Right renal cortex interstitium (tissue), 3 donors: ENCODE measurements around the gene SPRYD7. TPM values are rescaled to one million over a fixed set of nuclear protein-coding genes. Genes with fewer than 3 reads are reported as not detected.
"Not testable (repeated sequence)": the region's sequence is repeated elsewhere in the genome, so short reads cannot be mapped to it uniquely, and the experiment has no call there.

Experiments used
- DNase-seq, 3 donors: peaks; one replicate each; pipeline ENCODE4 v3.0.0-alpha.2; 2013; ENCODE audit warnings: low read depth in 3 of 3, low spot score in 2 of 3
- polyA plus RNA-seq, 3 donors: library from polyadenylated mRNA; unstranded; fragments of 120-200 nt; gene quantifications; one replicate each; pipeline ENCODE4 v1.2.1, GENCODE V29; 2013; ENCODE audit not compliant: insufficient read length in 3 of 3

Gene SPRYD7
- polyA plus RNA-seq, 3 donors = 11.0 to 13.6 (median 13.4) TPM

DNA sequence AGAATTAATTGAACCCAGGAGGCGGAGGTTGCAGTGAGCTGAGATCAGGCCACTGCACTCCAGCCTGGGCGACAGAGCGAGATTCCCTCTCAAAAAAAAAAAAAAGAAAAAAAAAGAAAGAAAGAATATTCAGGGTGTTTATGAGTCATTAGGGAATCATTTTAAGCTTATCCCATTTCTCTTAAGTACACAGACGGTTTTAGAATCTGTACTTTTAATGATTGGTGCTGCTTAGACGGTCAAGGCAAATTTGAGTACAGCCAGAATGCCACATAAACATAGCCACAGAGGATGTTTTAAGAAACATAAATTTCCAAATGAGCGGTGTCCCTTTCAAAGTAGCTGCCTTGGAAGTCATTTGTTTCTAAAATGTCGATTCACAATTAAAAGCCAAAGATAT is 2.6 kb downstream of the SPRYD7 start:
- no peak for DNase-seq

DNA sequence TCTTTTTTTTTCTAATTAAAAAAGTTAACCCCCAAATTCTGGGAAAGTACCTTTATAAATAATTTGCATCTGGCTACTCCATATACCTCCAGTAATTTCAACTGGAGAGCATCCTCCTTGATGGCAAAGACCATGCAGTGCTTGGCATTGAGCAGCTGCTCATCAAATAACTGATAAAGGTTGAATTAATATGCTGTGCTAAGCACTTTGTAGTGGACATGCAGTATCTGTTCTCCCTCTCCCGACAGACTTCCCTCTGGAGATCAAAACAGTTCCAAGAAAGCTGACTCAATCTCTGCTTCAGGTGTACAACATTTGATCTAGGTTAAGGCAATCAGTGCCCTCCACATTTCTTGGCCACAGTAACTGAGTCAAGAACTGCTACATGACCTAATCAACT is 3.3 kb downstream of the SPRYD7 start:
- no peak for DNase-seq

DNA sequence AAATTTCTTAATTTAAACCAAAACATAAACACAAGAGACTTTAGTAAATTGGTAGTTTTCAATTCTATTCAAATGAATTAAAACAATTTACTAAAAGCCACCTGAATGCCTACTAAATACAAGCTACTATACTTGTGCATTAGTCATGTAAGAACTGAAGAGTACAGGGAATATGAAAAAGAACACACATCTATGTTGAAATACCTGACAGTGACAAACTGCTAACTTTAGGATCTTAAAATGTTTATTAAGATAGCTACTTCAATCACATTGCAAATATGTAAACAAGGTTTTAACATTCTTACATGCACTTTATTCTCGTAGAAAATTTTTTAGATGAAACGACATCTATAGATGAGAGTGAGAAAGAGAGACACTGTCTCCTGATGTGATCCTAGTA is 4.1 kb downstream of the SPRYD7 start:
- DNase-seq = no peak

- DNase-seq = no peak
These were observed 8.4 kb downstream of the SPRYD7 start for GRCh38 chr13:49927755-49928154.

GRCh38 chr13:49925881-49926418 is 10.2 kb downstream of the SPRYD7 start:
- no peak for DNase-seq

GRCh38 chr13:49922301-49922700 is 13.8 kb downstream of the SPRYD7 start:
- DNase-seq = no peak

GRCh38 chr13:49920969-49921368 is 15.2 kb downstream of the SPRYD7 start:
- not testable (repeated sequence) for DNase-seq

GRCh38 chr13:49918106-49918505 is 18.0 kb downstream of the SPRYD7 start:
- not testable (repeated sequence) for DNase-seq

DNA sequence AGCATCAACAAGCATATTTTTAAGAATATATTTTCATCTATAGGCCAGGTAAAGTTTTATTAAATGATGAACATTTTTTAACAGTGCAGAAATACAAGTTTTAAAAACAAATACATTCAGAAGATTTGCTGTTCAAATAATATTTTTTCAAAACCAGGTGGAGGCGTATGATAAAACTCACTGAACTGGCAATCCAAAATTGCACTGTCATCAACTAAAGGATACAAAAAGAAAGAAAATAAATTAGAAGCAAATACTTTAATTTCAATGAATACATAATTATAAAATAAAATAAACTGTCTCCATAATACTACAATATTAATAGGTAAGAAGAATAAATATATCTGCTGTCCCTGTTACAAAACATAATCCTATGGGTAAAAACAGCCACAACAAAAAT is 21.2 kb downstream of the SPRYD7 start:
- no peak for DNase-seq

DNA sequence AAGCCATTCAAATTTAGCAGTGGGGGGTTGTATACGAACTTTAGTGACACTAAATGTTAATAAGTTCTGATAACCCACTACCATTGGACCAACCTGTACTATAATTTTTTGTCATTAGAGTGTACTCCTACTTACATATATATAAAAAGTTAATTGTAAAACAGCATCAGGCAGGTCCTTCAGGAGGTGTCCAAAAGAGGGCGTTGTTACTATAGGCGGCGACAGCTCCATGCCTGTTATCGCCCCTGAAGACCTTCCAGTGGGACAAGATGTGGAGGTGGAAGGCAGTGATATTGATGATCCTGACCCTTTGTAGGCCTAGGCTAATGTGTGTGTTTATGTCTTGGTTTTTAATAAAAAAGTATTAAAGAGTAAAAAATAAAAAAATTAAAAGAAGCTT is 27.5 kb downstream of the SPRYD7 start:
- DNase-seq = no peak

DNA sequence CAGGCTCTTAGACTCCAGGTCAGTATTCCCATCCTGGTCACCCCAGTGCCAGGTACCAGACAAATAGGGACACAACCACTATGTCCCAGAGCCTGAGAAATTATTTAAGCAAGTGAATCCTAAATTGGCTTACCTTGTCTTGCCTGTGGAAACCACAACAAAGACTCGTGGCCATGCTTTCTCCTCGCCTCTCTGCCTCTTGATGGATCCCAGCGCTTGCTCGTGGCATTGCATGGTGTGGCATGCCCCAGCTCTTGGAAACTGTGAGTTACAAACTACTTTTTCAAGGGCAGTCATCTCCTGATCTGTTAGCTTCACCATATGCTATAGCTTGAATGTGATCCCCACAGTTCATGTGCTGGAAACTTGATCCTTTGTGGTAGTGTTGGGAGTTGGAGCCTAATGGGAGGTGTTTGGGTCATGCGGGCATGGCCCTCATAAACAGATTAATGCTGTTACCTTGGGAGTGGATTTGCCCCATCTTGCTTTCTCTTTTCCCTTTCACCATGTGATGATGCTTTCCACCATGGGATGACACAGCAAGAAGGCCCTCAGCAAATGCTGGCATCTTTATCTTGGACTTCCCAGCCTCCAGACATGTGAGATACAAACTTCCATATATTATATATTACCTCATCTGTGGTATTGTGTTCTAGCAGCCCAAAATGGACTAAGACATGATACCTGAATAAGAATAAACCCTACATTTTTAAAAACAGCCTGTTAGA is 31.2 kb downstream of the SPRYD7 start:
- DNase-seq = no peak

GRCh38 chr13:49898792-49899191 is 37.3 kb downstream of the SPRYD7 start:
- DNase-seq = no peak

- DNase-seq = no peak
These were observed 38.4 kb downstream of the SPRYD7 start for GRCh38 chr13:49897713-49898112.

DNA sequence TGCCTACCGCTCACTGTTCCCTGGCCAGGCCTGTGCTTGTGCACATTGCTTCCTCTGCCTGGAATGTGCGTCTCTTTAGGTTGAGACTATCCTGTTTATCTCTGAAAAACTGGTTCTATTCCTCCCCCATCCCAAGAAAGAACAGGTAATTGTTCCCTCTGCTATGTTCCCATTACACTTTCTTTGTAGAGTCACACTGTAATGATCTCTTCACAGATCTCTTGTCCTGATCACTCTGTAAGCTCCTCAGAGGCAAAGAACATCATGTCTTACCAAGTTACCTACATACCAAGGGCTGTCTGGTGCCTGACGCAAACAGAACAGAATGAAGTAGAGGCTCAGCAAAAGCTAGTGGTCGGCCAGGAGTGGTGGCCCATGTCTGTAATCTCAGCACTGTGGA is 40.3 kb downstream of the SPRYD7 start:
- no peak for DNase-seq

GRCh38 chr13:49893591-49893990 is 42.5 kb downstream of the SPRYD7 start:
- DNase-seq = no peak

DNA sequence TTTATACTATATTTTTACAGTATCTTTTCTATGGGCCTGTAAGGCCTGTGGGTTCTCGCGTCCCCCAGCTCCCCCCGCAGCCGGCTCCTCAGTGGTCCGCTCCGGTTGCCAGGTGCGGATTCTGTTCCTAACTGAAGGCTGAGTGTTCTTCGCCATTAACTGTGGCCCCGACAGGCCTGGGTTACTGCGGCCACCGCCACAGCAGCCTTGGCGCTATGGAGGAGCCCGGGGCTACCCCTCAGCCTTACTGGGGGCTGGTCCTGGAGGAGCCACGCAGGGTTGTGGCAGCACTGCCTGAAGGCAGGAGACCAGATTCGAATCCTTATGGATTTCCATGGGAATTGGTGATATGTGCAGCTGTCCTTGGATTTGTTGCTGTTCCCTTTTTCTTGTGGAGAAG is 45.8 kb downstream of the SPRYD7 start:
- no peak for DNase-seq

DNA sequence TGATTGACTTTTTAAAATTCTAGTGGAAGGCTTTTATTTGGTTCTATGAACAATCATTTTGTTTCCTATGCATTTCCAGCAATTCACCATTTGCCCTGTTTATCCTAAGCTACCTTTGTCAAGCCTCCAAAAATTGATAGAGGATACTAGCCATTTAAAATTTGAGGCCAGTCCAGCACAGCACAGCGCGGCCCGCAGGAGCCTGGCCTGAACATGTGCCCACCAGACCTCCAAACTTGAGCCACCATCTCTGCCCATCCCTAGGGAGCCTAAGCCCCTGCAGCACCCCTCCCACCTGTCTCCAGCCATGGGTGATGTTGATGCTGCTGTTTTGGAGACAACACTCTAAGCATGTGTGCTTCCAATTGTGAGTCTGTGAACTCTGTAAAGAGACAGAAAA is 57.5 kb downstream of the SPRYD7 start:
- DNase-seq = no peak

- no peak for DNase-seq
These were observed 58.4 kb downstream of the SPRYD7 start for GRCh38 chr13:49877629-49878218.

- DNase-seq = no peak
These were observed 61.7 kb downstream of the SPRYD7 start for GRCh38 chr13:49874430-49874829.

GRCh38 chr13:49869519-49869918 is 66.6 kb downstream of the SPRYD7 start:
- no peak for DNase-seq

DNA sequence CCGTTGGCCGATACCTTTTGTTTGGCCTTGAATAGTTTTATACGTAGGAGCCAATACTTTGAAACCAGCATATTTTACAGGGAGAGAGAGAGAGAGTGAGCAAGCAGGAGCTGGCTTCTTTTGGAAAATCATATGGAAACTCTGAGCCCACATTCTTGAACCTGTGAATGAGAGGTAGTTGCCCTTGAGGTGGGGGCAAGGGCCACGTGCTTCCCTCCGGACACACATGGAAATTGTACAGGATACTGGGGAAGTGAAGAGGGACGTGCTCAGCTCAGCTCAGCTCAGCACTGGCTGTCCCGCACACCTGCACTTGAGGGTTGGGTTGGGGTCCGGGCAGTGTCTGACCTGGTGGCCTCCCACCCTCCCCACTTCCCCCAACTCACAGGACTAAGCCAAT is 68.3 kb downstream of the SPRYD7 start:
- no peak for DNase-seq

DNA sequence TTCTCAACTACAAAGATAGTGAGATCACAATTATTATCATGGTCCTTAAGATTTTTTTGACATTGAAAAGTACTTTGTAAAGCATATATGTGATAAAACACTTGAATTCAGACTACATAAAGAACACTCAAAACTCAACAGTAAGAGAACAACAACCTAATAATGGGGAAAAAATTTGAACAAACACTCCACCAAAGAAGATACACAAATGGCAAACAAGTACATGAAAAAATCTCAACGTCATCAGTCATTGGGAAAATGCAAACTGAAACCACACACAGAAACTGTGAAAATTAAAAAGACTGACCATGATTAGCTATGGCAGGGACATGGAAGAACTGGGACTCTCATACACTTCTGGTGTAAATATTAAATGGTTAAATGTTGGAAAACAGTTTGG is 70.9 kb downstream of the SPRYD7 start:
- DNase-seq = no peak
